Stimulated activated naive CD8-positive, alpha-beta T cell treated with anti-CD3 and anti-CD28 coated beads, Interleukin-15, Interleukin-2, amounts not matched to agents 100 U/mL and 50 U/mL, for 24 hours (primary cell): ENCODE data around the gene SEPTIN5.
"Not testable (repeated sequence)": the region's sequence is repeated elsewhere in the genome, so short reads cannot be mapped to it uniquely, and the experiment has no call there.

ENCODE experiments used
- ATAC-seq: fragments of 150-1000 bp; cut with Tn5 transposase; one replicate; pipeline ENCODE4 v1.10.0; 2021
- DNase-seq: peaks from one replicate; pipeline ENCODE4 v3.0.0; 2021

Gene SEPTIN5

DNA sequence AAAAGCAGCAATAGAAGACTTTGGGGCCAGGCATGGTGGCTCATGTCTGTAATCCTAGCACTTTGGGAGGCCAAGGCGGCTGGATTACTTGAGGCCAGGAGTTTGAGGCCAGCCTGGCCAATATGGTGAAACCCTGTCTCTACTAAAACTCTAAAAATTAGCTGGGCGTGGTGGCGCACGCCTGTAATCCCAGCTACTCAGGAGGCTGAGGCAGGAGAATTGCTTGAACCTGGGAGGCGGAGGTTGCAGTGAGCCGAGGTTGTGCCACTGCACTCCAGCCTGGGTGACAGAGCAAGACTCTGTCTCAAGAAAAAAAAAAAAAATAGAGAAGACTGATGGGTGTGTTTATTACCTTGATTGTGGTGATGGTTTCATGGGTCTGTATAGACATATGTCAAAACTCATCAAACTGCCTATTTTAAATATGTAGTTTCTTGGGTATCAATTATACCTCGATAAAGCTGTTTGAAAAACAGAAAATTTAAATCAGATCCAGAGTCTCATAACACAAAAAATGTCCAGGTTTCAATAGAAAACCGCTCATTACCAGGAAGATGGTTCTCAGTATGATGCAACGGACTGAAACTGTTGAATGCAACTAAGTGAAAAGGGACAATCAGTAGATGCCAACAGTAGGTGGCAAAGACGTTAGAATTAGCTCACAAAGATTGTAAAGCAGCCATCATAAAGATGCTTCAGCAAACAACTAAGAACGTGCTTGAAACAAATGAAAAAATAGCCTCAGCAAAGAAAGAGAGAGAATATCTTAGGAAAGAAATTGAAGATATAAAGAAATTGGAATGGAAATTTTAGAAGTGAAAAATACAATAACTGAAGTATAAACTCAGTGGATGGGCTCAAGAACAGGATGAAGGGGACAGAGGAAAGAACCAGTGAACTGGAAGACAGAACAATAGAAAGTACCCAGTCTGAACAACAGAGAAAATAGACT lies 33.1 kb upstream of the SEPTIN5 start:
- DNase-seq (no peak), ATAC-seq (no peak)

DNA sequence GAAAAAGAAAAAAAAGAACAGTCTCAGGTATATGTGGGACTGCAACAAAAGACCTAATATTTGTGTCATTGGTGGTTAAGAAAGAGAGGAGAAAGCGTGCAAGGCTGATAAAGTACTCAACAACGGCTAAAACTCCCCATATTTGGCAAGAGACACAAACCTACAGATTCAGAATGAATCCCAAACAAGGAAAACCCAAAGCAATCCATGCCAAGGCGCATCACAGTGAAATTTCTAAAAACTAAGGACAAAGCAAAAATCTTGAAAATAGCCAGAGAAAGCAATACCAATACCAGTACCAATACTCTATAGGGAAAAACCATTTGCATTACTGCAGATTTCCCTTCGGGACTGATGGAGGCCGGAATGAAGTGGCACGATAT lies 32.4 kb upstream of the SEPTIN5 start:
- DNase-seq (no peak), ATAC-seq (no peak)

DNA sequence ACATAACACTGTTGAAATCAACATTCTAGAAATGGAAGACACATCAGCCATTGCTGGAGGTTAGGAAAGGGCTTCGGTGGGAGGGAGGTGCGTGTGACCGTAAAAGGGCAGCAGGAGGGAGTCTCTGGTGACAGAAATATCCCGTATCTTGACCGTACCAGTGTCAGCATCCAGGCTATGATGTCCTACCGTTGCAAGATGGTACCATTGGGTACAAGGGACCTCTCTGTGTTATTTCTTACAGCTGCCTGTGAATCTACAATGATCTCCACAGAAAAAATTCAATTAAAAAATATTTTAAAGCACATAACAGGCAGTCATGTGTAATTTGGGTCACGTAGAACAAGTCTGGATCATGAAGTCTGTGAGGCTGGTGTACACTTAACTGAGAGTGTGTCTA lies 27.4 kb upstream of the SEPTIN5 start:
- ATAC-seq (no peak), DNase-seq (no peak)

DNA sequence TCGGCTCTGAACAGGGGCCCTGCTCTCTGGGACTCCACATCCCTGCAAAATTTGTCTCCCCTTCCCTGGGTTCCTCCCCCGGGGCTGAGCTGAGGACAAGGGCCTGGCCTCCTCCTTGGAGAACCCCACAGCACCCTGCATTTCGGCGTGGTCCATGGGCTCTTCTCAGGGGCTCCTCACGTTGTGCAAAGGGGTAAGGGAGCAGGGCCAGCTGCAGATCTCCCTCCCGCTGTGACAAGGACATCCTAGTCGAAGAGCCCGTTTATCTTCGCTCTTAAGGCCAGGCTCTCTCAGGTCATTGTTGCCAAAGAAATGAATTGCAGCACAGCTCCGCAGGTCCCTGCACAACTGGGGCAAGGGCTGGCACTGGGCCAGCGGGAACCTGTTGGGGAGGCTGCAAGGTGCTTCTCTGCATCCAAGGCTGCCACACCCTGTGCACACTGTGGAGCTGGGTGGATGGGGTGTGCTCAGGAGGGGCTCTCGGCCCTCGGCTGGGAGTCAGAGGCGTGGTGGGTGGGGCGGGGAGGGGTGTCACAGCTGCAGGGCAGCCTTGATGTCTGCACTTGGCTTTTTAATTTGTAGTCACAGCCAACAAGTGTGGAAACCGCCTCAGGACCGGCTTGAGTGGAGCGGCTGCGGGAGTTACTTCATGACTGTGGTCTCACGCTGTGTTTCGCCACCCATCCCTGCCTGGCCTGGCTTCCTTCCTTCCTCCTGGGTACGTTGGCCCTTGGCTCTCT lies 26.6 kb upstream of the SEPTIN5 start:
- peak; percentile 14 for ATAC-seq
- DNase-seq, result no peak

DNA sequence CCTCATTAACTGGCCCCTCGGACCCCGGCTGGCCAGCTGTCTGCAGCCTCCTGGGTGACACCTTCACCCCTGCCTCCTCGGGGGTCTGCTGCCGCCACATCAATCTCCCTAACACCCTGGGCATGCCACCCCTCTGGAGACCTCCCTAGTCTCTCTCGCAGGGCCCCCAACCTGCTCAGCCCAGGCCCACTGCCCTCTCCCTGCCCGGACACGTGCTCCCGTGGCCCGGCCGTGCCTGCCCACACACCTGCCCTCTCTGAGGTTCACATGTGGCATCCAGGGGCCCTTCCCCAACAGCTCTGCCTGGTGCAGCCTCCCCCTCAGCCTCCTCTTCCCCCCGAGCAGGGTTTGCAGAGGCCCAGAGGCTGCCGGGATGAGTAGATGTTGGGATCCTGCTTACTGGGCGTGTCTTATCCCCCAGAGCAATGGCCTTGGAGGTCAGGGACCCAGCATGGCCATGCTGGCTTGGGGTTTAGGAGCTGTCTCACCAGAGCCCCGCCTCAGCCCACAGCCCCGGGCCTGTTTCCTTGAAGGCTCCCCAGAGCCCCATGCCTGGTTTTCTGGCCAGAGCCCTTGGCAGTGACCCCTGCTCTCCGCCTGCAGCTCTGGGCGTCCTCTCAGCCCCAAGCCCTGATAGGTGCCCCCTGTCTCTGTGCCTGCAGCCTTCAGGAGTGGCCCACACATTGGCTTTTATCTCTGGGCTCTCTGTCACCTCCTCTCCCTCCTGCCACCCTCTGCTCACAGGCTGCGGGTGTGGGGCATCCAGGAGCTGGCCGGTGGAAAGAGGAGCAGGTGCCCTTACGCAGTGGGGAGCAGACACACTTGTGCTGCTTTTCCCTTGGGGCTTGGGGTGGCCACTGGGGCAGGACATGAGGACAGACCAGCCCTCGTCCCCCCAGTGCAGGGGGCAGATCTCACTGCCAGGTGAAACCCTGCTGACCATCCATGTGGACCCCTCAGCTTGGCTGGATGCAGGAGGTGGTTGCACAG lies 25.7 kb upstream of the SEPTIN5 start:
- peak; percentile 6 for ATAC-seq
- no peak for DNase-seq

DNA sequence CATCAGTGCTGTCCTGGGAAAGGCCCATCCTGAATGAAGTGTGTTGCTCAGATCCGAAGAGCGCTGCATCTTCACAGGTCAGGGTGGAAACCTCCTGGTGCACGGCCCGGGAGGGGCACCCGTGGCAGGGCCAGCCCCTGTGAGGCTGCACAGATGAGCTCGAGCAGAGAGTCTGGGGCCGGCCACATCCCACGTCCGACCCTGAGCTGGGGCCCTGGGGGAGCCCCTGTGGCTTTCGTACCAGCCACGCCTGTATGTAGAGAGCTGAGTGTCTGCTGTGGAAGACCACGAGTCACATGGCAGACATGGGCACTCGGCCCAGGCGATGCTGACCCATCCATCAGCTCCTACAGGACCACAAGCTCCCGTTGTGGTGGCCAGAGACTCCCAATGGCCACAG lies 24.9 kb upstream of the SEPTIN5 start:
- no peak for DNase-seq
- no peak for ATAC-seq

DNA sequence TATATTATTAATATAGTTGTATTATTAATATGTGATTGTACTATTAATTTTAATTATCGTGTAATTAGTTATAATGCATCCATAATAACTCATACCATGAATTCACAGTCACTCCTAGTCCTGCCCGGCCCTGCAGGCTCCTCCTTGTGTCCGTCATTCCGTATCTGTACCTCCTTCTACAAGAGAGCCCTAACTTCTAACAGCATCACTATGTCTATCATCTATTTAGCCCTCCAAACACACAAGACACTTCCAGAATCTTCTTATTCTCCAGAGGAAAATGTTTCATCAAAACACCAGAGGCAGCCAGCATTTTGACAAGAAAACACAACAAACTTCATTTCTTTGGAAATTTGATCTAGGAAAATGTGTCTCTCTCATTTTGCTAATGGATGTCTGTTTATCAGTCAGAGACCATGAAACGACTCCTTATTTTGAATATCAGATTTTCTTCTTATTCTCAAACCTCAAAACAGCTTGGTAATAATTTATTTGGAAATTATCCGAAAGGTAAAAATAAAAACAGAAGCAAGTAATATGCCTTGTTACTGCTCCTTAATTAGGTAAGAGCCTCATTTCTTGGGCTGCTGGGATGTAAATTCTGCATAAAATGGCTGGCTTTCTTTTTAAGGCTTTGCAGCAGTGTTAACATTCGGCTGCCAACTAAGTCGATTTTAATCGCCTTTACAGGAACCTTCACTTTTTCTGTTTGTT lies 23.1 kb upstream of the SEPTIN5 start:
- DNase-seq (no peak), ATAC-seq (no peak)

DNA sequence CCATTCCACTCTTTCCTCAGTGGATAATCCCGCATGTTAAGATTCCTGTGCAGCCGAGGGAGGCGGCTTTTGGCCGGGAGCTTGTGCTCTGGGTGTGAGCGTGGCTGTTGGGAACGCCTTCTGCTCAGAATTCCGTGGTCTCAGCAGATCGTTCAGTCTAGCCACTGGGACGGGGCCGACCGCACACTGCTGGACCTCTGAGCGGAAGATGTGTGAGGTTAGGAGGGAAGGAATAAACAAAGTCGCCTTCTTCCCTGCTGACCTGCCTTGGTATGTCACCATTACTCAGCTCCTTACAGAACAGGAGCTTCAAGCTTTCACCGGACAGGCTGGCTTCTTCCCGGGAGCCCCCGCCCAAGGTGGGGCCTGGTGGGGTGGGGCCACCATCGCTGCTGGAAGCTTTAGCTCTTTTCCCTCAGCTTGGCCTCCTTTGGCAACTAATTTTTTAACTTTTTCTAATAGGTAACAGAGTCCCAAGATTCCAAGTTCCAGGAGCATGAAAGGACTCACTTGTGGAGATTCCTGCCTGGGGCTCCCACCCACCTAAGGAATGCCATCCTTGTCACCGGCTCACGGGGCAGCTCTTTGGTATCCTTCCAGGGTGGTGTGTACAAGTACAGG lies 22.5 kb upstream of the SEPTIN5 start:
- DNase-seq, result no peak
- no peak for ATAC-seq

DNA sequence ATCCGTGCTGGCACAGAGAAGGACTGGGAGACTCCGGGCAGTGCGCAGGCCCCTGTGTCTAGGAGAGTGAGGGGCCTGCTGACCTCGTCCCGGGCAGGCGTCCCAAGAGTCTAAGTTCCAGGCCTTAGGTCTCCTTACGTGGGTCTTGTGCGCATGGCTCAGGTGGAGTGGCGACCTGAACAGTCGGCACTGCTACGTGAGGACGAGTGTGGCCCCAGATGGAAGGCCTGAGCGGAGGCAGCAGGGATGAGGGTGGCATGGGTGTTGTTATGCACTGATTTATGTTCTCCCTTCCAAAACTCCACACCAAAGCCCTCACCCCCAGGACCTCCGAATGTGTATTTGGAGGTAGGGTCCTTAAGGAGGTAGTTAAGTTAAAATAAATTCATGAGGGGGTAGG lies 20.7 kb upstream of the SEPTIN5 start:
- ATAC-seq (no peak), DNase-seq (no peak)

DNA sequence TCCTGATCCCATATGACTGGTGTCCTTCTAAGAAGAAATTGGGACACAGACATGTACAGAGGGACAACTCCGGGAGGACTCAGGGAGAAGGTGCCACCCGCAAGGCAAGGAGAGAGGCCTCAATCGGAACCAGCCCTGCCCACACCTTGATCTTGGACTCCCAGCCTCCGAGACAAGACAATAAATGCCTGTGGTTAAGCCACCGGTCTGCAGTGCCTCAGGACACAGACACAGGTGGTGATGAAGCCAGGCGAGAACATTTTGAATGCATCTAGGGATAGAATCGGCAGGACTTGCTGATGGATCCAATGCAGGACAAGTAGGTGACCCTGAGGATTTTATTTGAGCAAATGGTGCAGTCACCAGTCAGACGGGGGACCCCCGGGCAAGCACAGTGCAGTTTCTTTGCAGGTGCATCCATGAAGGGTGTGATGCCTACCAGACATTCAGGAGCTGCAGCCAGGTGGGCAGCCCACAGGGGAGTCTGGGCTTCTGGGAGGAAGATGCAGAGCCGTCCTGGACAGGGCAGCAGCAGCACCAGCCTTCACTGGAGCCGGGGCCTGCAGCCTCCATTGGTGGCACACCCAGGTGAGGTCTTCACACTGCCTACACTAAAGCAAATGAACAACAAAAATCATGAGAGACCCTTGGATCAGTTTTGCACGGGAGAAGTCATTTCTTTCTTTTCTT lies 20.2 kb upstream of the SEPTIN5 start:
- no peak for ATAC-seq
- no peak for DNase-seq

DNA sequence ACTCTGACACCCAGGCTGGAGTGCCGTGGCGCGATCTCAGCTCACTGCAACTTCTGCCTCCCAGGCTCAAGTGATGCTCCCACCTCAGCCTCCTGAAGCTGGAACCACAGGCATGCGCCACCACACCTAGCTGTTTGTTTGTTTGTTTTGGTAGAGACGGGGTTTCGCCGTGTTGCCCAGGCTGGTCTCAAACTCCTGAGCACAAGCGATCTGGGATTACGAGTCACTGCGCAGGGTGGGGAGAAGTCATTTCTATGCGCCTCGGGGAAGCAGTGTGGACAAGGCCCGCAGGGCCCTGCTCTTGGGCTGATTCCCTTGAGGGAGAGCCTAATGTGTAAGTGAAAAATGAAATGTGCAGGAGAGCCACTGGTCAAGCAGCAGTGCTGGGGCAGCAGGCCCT lies 19.6 kb upstream of the SEPTIN5 start:
- ATAC-seq (no peak), DNase-seq (no peak)

DNA sequence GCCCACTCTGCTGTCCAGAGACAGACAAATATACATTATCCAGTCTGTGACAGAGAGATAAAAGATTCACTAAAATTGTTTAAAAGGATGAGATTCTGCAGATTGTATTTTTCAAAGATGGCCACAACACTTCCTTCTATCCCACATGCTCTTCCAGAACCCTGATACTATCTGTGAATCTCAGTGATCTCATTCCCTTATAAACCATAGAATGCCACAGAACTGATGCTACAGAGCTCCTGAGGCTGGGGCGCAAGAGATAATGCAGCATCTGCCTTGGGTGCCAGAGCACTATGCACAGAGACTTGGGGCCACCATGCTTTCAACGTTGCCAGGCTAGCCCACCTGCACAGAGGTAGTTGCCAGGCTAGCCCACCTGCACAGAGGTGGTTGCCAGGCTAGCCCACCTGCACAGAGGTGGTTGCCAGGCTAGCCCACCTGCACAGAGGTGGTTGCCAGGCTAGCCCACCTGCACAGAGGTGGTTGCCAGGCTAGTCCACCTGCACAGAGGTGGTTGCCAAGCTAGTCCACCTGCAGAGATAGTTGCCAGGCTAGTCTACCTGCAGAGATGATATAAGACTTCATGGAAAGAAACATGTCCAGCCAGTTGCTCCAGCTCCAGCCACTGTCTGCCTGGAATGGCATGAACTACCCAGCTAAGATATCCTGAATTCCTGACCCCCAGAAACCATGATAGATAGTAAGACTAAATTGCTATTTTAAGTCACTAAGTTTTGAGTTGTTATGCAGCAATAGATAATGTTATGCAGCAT lies 17.6 kb upstream of the SEPTIN5 start:
- ATAC-seq (no peak), DNase-seq (no peak)

DNA sequence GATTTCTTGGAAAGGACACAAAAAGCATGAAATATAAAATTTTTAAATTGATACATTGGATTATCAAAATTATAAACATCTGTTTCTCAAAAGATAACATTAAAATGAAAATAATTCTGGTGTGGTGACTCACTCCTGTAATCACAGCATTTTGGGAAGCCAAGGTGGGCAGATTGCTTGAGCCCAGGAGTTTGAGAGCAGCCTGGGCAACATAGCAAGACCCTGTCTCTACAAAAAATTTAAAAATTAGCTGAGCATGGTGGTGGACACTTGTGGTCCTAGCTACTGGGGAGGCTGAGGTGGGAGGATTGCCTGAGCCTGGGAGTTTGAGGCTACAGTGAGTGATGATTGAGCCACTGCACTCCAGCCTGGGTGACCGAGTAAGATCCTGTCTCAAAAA lies 16.4 kb upstream of the SEPTIN5 start:
- not testable (repeated sequence) for DNase-seq, ATAC-seq

DNA sequence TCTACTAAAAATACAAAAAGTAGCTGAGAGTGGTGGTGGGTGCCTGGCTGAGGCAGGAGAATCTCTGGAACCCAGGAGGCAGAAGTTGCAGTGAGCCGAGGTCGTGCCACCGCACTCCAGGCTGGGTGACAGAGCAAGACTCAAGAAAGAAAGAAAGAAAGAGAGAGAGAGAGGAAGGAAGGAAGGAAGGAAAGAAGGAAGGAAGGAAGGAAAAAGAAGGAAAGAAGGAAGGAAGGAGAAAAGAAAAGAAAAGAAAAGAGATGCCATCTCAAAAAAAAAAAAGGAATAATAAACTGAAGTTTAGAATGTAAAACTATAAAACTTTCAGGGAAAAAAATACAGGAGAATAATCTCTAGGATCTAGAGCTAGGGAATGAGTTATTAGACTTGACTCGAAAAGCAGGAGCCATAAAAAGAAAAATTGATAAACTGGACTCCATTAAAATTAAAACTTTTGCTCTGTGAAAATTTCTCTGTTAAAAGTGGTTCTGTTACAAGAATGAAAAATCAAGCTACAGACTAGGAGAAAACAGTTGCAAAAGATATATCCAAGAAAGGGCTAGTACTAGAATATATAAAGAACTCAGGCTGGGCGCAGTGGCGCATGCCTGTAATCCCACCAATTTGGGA lies 13.4 kb upstream of the SEPTIN5 start:
- no peak for DNase-seq
- no peak for ATAC-seq

DNA sequence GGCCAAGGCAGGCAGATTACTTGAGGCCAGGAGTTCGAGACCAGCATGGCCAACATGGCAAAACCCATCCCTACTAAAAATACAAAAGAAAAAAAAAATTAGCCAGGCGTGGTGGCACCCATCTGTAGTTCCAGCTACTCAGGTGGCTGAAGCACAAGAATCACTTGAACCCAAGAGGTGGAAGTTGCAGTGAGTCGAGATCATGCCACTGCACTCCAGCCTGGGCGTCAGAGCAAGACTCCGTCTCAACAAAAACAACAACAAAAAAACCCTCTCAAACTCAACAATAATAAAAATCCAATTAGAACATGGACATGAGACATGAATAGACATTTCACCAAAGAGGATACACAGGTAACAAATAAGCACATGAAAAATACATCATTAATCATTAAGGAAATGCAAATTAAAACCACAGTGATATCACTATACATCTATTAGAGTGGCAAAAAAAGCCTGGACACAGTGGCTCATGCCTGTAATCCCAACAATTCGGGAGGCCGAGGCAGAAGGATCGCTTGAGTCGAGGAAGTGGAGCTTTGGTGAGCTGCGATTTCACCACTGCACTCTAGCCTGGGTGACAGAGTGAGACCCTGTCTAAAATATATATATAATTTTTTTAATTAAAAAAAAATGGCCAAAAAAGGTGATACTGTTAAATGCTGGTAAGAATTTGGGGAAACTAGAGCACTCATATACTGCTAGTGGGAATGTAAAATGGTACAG lies 12.7 kb upstream of the SEPTIN5 start:
- DNase-seq (no peak), ATAC-seq (no peak)

DNA sequence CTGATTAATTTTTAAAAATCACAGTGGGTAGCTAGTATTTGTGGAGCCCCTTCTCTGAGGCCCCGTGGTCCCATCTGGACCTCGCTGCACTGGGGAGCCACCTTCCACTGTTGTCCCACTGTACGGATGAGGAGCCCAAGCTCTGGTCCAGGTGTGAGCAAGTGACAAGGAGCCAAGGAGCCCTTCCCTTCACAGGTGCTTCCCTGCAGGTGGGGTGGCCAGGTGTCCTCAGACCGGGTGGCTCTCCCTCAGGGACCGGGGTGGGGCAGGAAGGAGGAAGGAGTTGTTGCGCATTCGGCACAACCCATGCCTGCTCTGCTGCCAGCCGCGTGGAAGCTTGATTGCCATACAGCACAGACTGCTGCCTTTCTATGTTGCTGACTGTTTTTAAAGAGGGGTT lies 10.4 kb upstream of the SEPTIN5 start:
- ATAC-seq (no peak), DNase-seq (no peak)

DNA sequence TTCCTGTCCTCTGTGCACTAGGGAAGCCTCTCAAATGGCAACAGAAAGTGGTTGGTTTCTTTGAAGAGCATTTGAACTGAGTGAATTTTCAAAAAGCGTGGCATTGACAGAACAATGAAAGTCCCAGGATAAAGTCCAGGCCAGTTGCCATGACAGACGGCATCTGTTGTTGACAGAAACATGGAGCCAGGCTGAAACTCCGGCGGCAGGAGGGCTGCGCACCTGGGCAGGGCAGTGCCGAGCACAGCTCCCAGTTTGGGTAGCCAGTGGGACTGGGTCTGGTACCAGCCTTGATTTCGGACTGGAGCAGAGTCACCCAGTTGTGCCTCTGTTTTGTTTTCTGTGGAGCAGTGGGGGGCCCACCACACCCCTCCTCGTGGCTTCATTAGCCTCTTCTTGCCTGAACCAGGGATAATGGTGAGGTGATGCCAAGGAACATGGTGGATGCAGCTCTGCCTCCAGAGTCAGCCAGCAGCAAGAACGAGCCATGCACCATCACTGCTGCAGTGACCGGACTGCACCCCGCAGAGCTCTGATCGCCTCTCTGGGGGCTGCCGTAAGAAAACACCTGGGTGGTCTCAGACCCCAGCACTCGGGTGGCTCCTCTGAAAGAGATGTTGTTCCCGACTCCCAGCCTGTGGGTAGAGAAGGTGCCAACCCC lies 9.8 kb upstream of the SEPTIN5 start:
- ATAC-seq, result no peak
- no peak for DNase-seq
